SK-N-SH (cell line): Measurements from ENCODE around the gene MRPS22. TPM values are rescaled to one million over a fixed set of nuclear protein-coding genes. Genes with fewer than 3 reads are reported as not detected.

Experiments
- CTCF ChIA-PET: fragments of 300-600, 350-600 bp; formaldehyde crosslinking; extraction: SDS; loops from one replicate; lab custom pipeline; 2021; lab: Yijun Ruan, JAX
- POLR2A ChIA-PET: fragments of 350-600 bp; sonication (Branson Sonifier 250); formaldehyde crosslinking; extraction: SDS; loops from one replicate; lab custom pipeline; 2020; ENCODE audit warnings: antibody characterized with exemption, inconsistent platforms; lab: Yijun Ruan, JAX
- DNase-seq: peaks from one replicate; pipeline ENCODE4 v3.0.0; 2012
- H2AFZ ChIP-seq: fragments of 200-600 bp; sonication (generic); 2 replicates; pipeline ENCODE4 v1.8.1; 2016; ENCODE audit warnings: antibody characterized with exemption, mild to moderate bottlenecking, low read depth
- H3F3A ChIP-seq: fragments of 200-600 bp; sonication (generic); replicated peaks from 2 replicates; pipeline ENCODE3; 2016; ENCODE audit warnings: antibody characterized with exemption, mild to moderate bottlenecking; ENCODE audit not compliant: insufficient read depth
- H3K27ac ChIP-seq, 2 experiments: fragments of 200-500 bp in 1 of 2; fragments of 200-600 bp in 1 of 2; sonication (Bioruptor generic) in 1 of 2; sonication (generic), shearing (Covaris generic) in 1 of 2; 2 replicates each; pipeline versions ENCODE4 v1.5.1 to v1.6.1; 2014 to 2016; ENCODE audit warnings: low read depth in 2 of 2, inconsistent platforms in 1 of 2, low read length in 1 of 2, mild to moderate bottlenecking in 1 of 2, mixed read lengths in 1 of 2
- H3K27me3 ChIP-seq: fragments of 200-600 bp; sonication (generic), shearing (Covaris generic); 2 replicates; pipeline ENCODE4 v1.6.1; 2016; ENCODE audit warnings: mixed run types; ENCODE audit not compliant: insufficient read depth
- H3K36me3 ChIP-seq, 2 experiments: fragments of 200-500 bp in 1 of 2; fragments of 200-600 bp in 1 of 2; sonication (Bioruptor generic) in 1 of 2; sonication (generic) in 1 of 2; replicated peaks in 1 of 2; 2 replicates each; pipeline versions ENCODE3 to v1.5.1; 2014 to 2016; ENCODE audit warnings: low read length in 1 of 2, mild to moderate bottlenecking in 1 of 2; ENCODE audit not compliant: insufficient read depth in 2 of 2, control insufficient read depth in 1 of 2
- H3K4me1 ChIP-seq, 2 experiments: fragments of 200-500 bp in 1 of 2; fragments of 200-600 bp in 1 of 2; sonication (Bioruptor generic) in 1 of 2; sonication (generic), shearing (Covaris generic) in 1 of 2; 2 replicates each; pipeline versions ENCODE4 v1.5.1 to v1.6.1; 2014 to 2016; ENCODE audit warnings: low read depth in 1 of 2, low read length in 1 of 2, mixed run types in 1 of 2; ENCODE audit not compliant: insufficient read depth in 2 of 2, control insufficient read depth in 1 of 2
- H3K4me2 ChIP-seq: fragments of 200-600 bp; sonication (generic), shearing (Covaris generic); 2 replicates; pipeline ENCODE4 v1.6.1; 2017; ENCODE audit warnings: mixed run types
- H3K4me3 ChIP-seq, 2 experiments: fragments of 200-500 bp in 1 of 2; fragments of 200-600 bp in 1 of 2; sonication (Bioruptor generic) in 1 of 2; sonication (generic), shearing (Covaris generic) in 1 of 2; 2 replicates each; pipeline versions ENCODE4 v1.5.1 to v1.8.1; 2014 to 2016; ENCODE audit warnings: low read depth in 2 of 2, inconsistent platforms in 1 of 2, low read length in 1 of 2, mild to moderate bottlenecking in 1 of 2, mixed read lengths in 1 of 2, moderate library complexity in 1 of 2
- H3K79me2 ChIP-seq: fragments of 200-600 bp; sonication (generic); 2 replicates; pipeline ENCODE4 v1.8.1; 2017; ENCODE audit warnings: mild to moderate bottlenecking; ENCODE audit not compliant: insufficient read depth
- H3K9ac ChIP-seq: fragments of 200-600 bp; sonication (generic); 2 replicates; pipeline ENCODE4 v1.6.1; 2017; ENCODE audit warnings: mixed run types
- H3K9me2 ChIP-seq: fragments of 200-600 bp; sonication (generic); 2 replicates; pipeline ENCODE4 v1.6.1; 2017; ENCODE audit warnings: mixed run types
- H3K9me3 ChIP-seq: fragments of 200-600 bp; sonication (generic); 2 replicates; pipeline ENCODE4 v1.6.1; 2017; ENCODE audit warnings: mixed run types, mild to moderate bottlenecking, moderate library complexity
- H4K20me1 ChIP-seq: fragments of 200-600 bp; sonication (generic); 2 replicates; pipeline ENCODE4 v1.6.1; 2017; ENCODE audit warnings: mild to moderate bottlenecking, mixed run types; ENCODE audit not compliant: insufficient read depth
- CHD2 ChIP-seq: fragments of 150-350 bp; IDR thresholded peaks from 2 replicates; pipeline ENCODE4 v1.6.1; 2018; ENCODE audit warnings: low read length; ENCODE audit not compliant: partially characterized antibody
- ELF1 ChIP-seq: IDR thresholded peaks from 2 replicates; pipeline ENCODE4 v1.4.0; 2012
- EP300 ChIP-seq, 2 experiments: IDR thresholded peaks; 2 replicates each; pipeline versions ENCODE4 v1.4.0 to v1.6.1; 2012; ENCODE audit warnings: borderline replicate concordance in 1 of 2, low read depth in 1 of 2, low read length in 1 of 2
- EZH2phosphoT487 ChIP-seq: fragments of 200-600 bp; sonication (generic); IDR thresholded peaks from 2 replicates; pipeline ENCODE4 v1.6.1; 2017; ENCODE audit warnings: low read depth, mixed run types, mild to moderate bottlenecking, antibody characterized with exemption, moderate library complexity, borderline replicate concordance
- GABPA ChIP-seq: IDR thresholded peaks from 2 replicates; pipeline ENCODE4 v1.4.0; 2012; ENCODE audit warnings: low read depth, mild to moderate bottlenecking
- GATA2 ChIP-seq: sonication (generic); formaldehyde crosslinking; IDR thresholded peaks from 2 replicates; pipeline ENCODE4 v1.5.0; 2020; ENCODE audit warnings: mild to moderate bottlenecking, missing genetic modification reagents
- NFIC ChIP-seq: IDR thresholded peaks from 2 replicates; pipeline ENCODE4 v1.4.0; 2012; ENCODE audit warnings: borderline replicate concordance
- NRF1 ChIP-seq: IDR thresholded peaks from 2 replicates; pipeline ENCODE4 v1.6.1; 2012; ENCODE audit warnings: low read depth, mild to moderate bottlenecking, low read length
- PBX3 ChIP-seq: IDR thresholded peaks from 2 replicates; pipeline ENCODE4; 2012
- POLR2AphosphoS5 ChIP-seq: IDR thresholded peaks from 2 replicates; pipeline ENCODE4 v1.6.1; 2012; ENCODE audit warnings: low read depth, low read length
- RAD21 ChIP-seq: IDR thresholded peaks from 2 replicates; pipeline ENCODE4 v1.6.1; 2012; ENCODE audit warnings: mild to moderate bottlenecking, low read length
- RFX5 ChIP-seq: IDR thresholded peaks from 2 replicates; pipeline ENCODE4 v1.6.1; 2012; ENCODE audit warnings: mild to moderate bottlenecking, improper control_type of control experiment, low read length
- SIN3A ChIP-seq: IDR thresholded peaks from 2 replicates; pipeline ENCODE4 v1.6.1; 2012; ENCODE audit warnings: low read depth, mild to moderate bottlenecking, low read length, moderate library complexity, borderline replicate concordance
- USF1 ChIP-seq: IDR thresholded peaks from 2 replicates; pipeline ENCODE4 v1.4.0; 2012; ENCODE audit warnings: low read depth, borderline replicate concordance
- USF2 ChIP-seq: fragments of 150-350 bp; IDR thresholded peaks from 2 replicates; pipeline ENCODE4 v1.6.1; 2017; ENCODE audit warnings: antibody characterized with exemption, low read length, low read depth, borderline replicate concordance
- YY1 ChIP-seq: IDR thresholded peaks from 2 replicates; pipeline ENCODE4 v1.4.0; 2012; ENCODE audit warnings: low read depth, mild to moderate bottlenecking
- ZBTB33 ChIP-seq: IDR thresholded peaks from 2 replicates; pipeline ENCODE4 v1.4.0; 2012; ENCODE audit warnings: low read depth, borderline replicate concordance
- WGBS: methylation state at CpG from one replicate; pipeline ENCODE4 v1.1.6; 2017; ENCODE audit warnings: low lambda C conversion rate; 5-methylcytosine and 5-hydroxymethylcytosine counted together
- polyA plus RNA-seq, 3 experiments: library from polyadenylated mRNA; depleted of rRNA; stranded (reverse); fragments of >200 nt; gene quantifications; 2 replicates each; pipeline ENCODE4 v1.2.3, GENCODE V29; 2012
- TF ChIP-seq, protein P1 (sequence below): fragments of 150-350 bp; IDR thresholded peaks from 2 replicates; pipeline ENCODE4 v1.6.1; 2016; ENCODE audit warnings: mild to moderate bottlenecking, low read depth, low read length

Gene MRPS22
- polyA plus RNA-seq, 1 of the 3 experiments (the other 2 are of a cell fraction) = 50.6 TPM

- Histone ChIP-seq H3K79me2 (no peaks in the 10 kb centered on the region), H3K36me3 (no peaks in the 10 kb centered on the region), H4K20me1 (no peaks in the 10 kb centered on the region), H3K27ac (no peak overlapping the region), H3F3A (peaks cover 23% of the 10 kb centered on the region), H3K9ac (no peak overlapping the region), H3K4me2 (no peak overlapping the region), H3K9me2 (no peaks in the 10 kb centered on the region), H2AFZ (no peak overlapping the region), H3K27me3 (no peaks in the 10 kb centered on the region), H3K9me3 (no peaks in the 10 kb centered on the region), H3K4me1 (peaks cover 14 to 32% of the 10 kb centered on the region in 2 experiments; a peak in 3 of 4 replicates), H3K4me3 (no peak overlapping the region)
- ChIA-PET CTCF (interaction anchor here (1.6 to 8.6 kb wide), 3 partner anchors 16 to 204 kb away, joined by 4 to 83 read pairs (median 10); no protein-coding TSS in a partner anchor), POLR2A (no interaction called here)
- TF ChIP-seq ELF1 (no peak), USF2 (no peak), EP300 (IDR thresholded peaks at IDR 0.05; ENCODE audit: borderline replicate concordance in 1 of 2, low read depth in 1 of 2, low read length in 1 of 2) (no peak), SIN3A (no peak), GABPA (no peak), USF1 (no peak), NRF1 (no peak), CHD2 (no peak), PBX3 (no peak), ZBTB33 (no peak), RAD21 (no peak), NFIC (no peak), POLR2AphosphoS5 (no peak), RFX5 (no peak), YY1 (no peak), GATA2 (CRISPR knock-in tag) (no peak), EZH2phosphoT487 (no peak)
- TF ChIP-seq, protein P1, sequence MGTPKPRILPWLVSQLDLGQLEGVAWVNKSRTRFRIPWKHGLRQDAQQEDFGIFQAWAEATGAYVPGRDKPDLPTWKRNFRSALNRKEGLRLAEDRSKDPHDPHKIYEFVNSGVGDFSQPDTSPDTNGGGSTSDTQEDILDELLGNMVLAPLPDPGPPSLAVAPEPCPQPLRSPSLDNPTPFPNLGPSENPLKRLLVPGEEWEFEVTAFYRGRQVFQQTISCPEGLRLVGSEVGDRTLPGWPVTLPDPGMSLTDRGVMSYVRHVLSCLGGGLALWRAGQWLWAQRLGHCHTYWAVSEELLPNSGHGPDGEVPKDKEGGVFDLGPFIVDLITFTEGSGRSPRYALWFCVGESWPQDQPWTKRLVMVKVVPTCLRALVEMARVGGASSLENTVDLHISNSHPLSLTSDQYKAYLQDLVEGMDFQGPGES = no peak
- 96% methylated on average over 4 of the region's 5 CpGs for WGBS
- DNase-seq = no peak
These were observed 29.9 kb upstream of the MRPS22 start for GRCh38 chr3:139313921-139314320.
